ENCODE data around the gene PIK3R4.
A peak's percentile ranks its signal among the peaks of the same experiment; 100 is the strongest.

The PIK3R4 gene

DNA sequence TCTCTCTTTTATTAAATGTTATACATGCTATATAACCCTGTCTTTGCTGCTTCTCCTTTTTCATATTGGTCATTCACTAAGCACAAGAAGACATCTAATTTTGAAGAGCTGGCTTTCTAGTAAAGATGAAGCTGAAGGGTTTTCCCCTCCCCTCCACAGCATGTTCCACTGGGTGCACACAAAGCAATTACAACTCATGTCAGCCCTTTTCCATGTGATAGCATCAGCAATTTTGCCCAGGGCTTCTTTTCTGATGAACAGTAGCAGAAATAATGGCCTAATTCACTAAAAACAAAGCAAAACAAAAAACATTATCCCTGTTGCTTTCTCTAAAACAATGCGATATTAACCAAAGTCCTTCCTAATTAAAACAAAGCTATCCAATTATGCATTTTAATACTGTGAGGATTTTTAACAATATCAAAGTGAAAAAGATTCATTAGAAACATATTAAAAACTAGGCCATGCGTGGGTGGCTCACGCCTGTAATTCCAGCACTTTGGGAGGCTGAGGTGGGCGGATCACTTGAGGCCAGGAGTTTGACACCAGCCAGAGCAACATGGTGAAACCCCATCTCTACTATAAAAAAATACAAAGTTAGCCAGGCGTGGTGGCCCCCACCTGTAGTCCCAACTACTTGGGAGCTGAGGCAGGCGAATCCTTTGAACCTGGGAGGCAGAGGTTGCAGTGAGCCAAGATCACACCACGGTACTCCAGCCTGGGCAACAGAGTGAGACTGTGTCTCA is 12.2 kb upstream of the PIK3R4 start:
- Mint-ChIP-seq H3K4me1 (no peaks in the 10 kb centered on the region), H3K36me3 (no peaks in the 10 kb centered on the region), H3K4me3 (no peak overlapping the region), H3K27ac (no peak overlapping the region), H3K9me3 (no peaks in the 10 kb centered on the region)
- ATAC-seq: no peak
- no peak for DNase-seq (ENCODE audit: low spot score in 2 of 2)

DNA sequence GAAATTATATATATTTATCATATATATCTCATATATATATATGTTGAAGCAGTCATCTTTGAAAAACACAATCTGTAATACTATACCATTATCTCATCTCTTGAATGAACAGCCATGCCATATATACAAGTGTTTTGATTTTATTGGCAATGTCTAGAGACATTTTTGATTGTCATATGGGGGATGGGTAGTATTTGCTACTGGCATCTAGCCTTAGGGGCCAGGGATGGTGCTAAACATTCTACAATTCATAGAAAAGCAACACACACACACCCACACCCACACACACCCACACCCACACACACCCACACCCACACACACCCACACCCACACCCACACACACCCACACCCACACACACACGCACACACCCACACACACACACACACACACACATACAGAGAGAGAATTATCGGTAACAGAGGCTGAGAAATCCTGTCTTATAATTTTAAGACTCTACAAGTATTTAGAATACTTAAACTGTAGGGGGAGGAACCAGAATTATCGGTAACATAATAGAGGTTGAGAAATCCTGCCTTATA is 11.1 kb upstream of the PIK3R4 start:
- Mint-ChIP-seq H3K4me1 (no peaks in the 10 kb centered on the region), H3K4me3 (no peak overlapping the region), H3K9me3 (no peaks in the 10 kb centered on the region), H3K27ac (no peak overlapping the region), H3K36me3 (no peaks in the 10 kb centered on the region)
- ATAC-seq (no peak), DNase-seq (ENCODE audit: low spot score in 2 of 2) (no peak)

DNA sequence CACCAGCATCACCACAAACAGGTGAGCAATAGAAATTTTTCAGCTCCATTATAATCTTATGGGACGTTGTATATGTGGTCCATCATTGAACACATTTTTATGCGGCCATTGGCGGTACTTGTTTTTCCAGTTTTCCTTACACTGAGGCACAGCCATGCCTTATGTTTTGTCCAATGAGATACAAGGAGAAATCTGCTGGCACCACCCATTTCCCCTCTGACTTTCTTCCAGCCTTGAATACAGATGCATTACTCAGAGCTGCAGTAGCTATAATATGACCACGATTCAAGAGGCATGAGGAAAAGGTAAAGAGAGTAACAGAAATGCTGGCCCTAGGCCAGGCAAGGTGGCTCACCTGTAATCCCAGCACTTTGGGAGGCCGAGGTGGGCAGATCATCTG is 9.0 kb upstream of the PIK3R4 start:
- Mint-ChIP-seq H3K4me3 (no peak overlapping the region), H3K9me3 (no peaks in the 10 kb centered on the region), H3K4me1 (no peaks in the 10 kb centered on the region)

DNA sequence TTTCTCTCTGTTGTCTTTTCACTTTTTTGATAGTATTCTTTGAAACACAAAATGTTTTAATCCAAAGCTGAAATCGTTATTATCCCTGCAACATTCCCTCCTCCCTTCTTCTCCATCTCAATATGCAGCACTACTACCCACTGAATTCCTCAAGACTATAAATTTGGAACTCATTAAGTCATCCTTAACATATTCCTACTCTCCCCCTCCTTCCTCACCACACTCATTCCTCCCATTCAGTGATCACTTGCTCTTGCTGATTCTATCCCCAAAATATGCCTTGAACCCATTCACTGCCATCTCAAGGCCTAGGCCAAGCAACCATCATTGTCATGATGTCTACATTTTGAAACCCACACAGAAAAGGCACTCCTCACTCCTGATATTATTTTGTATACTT is 2.4 kb upstream of the PIK3R4 start:
- Mint-ChIP-seq H3K4me1 (peaks cover 7% of the 10 kb centered on the region), H3K27ac (no peak overlapping the region), H3K4me3 (no peak overlapping the region), H3K9me3 (no peaks in the 10 kb centered on the region), H3K36me3 (peaks cover 8% of the 10 kb centered on the region)
- DNase-seq (ENCODE audit: low spot score in 2 of 2): no peak
- ATAC-seq: no peak

More for the DNA sequence above, 9.0 kb upstream of the PIK3R4 start:
- no peak for ATAC-seq
- no peak for DNase-seq (ENCODE audit: low spot score in 2 of 2)
- no peak overlapping the region for H3K27ac Mint-ChIP-seq
- H3K36me3 Mint-ChIP-seq: no peaks in the 10 kb centered on the region

DNA sequence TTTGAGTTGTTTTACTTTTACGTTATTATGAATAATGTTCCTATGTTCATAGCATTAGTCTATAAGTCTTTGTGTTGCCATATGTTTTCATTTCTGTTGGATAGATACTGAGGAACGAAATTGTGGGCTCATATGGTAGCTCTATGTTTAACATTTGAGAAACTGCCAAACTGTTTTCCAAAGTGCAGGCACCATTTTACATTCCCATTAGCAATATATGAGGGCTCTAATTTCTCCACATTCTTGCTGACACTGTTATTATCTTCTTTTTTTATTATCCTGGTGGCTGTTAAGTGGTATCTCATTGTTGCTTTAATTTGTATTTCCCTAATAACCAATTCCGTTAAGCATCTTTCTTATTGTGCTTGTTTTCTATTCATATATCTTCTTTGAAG is 1.8 kb upstream of the PIK3R4 start:
- H3K27ac Mint-ChIP-seq: peak overlapping the region; percentile 90

DNA sequence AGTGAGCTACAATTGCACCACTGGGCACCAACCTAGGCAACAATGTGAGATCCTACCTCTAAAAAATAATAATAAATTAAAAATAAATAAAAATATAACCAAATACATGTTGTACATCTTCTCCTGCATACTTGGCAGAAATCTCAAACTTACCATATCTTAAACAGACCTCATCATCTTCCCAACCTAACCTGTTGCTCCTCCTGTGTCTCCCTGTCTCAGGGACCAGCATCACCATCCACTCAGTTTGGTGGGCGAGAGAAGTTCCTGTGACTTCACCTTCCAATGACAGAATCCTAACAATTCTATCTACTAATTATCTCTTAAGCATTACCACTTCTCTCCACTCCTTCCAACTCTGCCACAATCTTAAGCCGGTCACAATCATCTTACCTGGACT is 3.3 kb downstream of the PIK3R4 start:
- H3K9me3 Mint-ChIP-seq: no peaks in the 10 kb centered on the region
- ATAC-seq (no peak), DNase-seq (ENCODE audit: low spot score in 2 of 2) (no peak)
- H3K4me1 Mint-ChIP-seq: peaks cover 40% of the 10 kb centered on the region
- peak overlapping the region; percentile 5 for H3K4me3 Mint-ChIP-seq
- H3K27ac Mint-ChIP-seq: peak overlapping the region; percentile 1
- H3K36me3 Mint-ChIP-seq: peaks cover 42% of the 10 kb centered on the region

More for the DNA sequence above, 1.8 kb upstream of the PIK3R4 start:
- Mint-ChIP-seq H3K4me1 (peaks cover 12% of the 10 kb centered on the region), H3K4me3 (no peak overlapping the region), H3K36me3 (peaks cover 12% of the 10 kb centered on the region), H3K9me3 (no peaks in the 10 kb centered on the region)
- ATAC-seq: no peak
- DNase-seq (ENCODE audit: low spot score in 2 of 2): no peak

DNA sequence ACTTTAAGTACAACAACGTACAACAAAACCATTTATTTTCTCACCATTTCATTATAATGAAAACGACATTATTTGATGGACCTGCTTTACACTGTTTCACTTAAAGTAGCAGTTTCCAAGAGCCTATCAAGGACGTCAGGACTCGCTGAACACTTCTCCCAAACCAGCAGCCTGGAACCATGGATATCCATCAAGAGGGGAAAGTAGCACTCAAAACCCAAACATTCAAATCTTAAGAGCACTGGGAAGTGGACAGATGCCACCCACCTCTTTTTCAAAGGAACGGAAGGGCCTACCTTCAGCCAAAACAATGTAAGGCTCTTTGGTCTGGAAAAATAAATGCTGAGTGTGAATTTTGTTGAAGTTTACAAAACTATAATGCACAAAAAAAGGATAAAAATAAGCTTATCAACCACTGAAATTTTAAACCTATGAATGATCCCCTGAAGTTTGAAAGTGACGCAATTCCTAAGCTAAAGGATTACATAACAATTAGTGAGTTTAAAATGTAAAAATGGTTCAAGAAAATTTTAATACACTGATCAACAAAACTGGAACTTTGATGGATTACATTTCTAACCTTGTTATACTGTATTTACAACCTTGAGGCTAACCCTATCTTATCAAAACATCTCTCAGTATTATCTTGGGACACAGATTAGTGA is 4.6 kb downstream of the PIK3R4 start:
- ATAC-seq (no peak), DNase-seq (ENCODE audit: low spot score in 2 of 2) (no peak)
- peaks cover 52% of the 10 kb centered on the region for H3K4me1 Mint-ChIP-seq
- peaks cover 52% of the 10 kb centered on the region for H3K36me3 Mint-ChIP-seq
- H3K9me3 Mint-ChIP-seq: no peaks in the 10 kb centered on the region
- no peak overlapping the region for H3K27ac Mint-ChIP-seq
- H3K4me3 Mint-ChIP-seq: no peak overlapping the region

DNA sequence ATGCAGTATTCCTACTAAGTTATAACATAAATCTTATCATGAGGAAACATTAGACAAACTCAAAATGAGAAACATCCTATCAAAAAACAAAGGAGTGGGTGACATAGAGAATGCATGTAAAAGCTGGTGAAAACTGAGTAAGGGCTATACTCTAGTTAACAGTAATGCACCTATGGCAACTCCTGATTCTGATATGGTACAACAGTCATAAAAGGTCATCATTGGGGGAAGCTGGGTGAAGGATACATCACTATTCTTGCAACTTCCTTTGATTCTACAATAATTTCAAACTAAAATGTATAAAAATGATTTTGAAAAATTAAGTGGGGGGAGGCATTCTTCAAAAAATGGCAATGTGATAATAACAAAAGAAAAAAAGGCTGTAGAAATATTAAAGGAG is 6.8 kb downstream of the PIK3R4 start:
- peaks cover 56% of the 10 kb centered on the region for H3K4me1 Mint-ChIP-seq

DNA sequence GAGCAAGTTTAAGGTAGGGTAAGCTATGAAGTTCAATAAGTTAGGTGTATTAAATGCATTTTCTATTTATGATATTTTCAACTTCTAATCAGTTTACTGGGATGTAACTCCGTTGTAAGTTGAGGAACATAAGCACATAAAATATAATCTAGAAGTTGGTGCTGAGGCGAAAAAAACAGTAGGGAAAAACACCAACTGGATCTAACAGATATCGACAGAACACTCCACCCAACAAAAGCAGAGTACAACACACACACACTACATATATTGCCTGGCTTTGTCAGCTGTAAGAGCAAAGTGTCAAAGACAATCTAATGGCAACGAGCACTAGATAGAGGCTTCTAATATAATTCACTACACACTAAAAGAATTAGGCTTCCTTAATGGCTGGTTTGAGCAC is 8.4 kb downstream of the PIK3R4 start:
- Mint-ChIP-seq H3K27ac (no peak overlapping the region), H3K36me3 (peaks cover 66% of the 10 kb centered on the region)

More for the DNA sequence above, 6.8 kb downstream of the PIK3R4 start:
- Mint-ChIP-seq H3K9me3 (no peaks in the 10 kb centered on the region), H3K4me3 (no peak overlapping the region), H3K36me3 (peaks cover 65% of the 10 kb centered on the region), H3K27ac (no peak overlapping the region)
- ATAC-seq (no peak), DNase-seq (ENCODE audit: low spot score in 2 of 2) (no peak)

DNA sequence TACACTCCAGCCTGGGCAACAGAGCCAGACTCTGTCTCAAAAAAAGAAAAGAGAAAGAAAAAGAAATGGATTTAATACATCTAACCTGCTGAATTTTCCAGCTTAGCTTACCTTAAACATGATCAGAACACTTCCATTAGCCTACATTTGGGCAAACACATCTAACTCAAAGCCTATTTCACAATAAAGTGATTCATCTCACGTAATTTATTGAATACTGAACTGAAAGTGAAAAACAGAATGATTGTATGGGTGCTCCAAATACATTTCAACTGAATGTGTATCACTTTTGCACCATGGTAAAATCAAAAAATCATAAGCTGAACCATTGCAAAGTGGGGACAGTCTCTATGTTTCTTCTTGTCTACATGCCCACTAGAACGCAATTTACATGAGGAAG is 9.0 kb downstream of the PIK3R4 start:
- Mint-ChIP-seq H3K27ac (no peak overlapping the region), H3K4me3 (no peak overlapping the region), H3K4me1 (peaks cover 36% of the 10 kb centered on the region), H3K36me3 (peaks cover 60% of the 10 kb centered on the region), H3K9me3 (no peaks in the 10 kb centered on the region)
- ATAC-seq: peak; percentile 36
- DNase-seq (ENCODE audit: low spot score in 2 of 2): no peak

More for the DNA sequence above, 8.4 kb downstream of the PIK3R4 start:
- H3K9me3 Mint-ChIP-seq: no peaks in the 10 kb centered on the region
- no peak overlapping the region for H3K4me3 Mint-ChIP-seq
- peaks cover 42% of the 10 kb centered on the region for H3K4me1 Mint-ChIP-seq
- DNase-seq (ENCODE audit: low spot score in 2 of 2): no peak
- no peak for ATAC-seq

DNA sequence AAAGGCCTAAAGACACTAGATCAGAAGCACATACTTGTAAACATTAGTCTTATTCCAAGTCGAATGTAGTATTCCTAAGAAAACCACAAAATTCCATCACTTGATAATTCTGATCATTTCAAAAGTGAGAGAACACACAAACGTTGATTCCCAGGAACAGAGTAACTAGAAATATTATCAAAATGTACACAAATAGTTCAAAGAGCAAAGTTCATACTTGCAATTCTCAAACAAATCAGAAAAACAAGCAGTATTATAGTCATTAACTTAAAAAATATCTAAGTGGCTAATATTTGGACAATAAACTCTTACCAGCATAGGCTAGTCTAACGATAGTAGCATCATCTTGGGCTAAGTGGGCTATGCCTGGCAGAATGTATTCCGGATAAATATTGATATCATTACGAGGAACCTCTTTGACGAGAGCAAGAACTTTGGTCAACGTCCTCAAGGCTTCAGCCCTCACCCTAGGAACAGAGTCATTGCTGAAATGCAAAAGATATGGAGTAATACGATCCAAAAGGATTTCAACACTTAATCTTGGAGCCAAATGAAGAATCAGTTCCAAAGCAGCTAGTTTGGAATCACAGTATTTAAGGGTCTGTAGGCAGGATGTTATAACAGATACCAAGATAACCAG is 13.3 kb downstream of the PIK3R4 start:
- Mint-ChIP-seq H3K4me1 (peaks cover 22% of the 10 kb centered on the region), H3K9me3 (no peaks in the 10 kb centered on the region), H3K36me3 (peaks cover 58% of the 10 kb centered on the region), H3K4me3 (no peak overlapping the region), H3K27ac (no peak overlapping the region)
- DNase-seq (ENCODE audit: low spot score in 2 of 2): no peak
- no peak for ATAC-seq

DNA sequence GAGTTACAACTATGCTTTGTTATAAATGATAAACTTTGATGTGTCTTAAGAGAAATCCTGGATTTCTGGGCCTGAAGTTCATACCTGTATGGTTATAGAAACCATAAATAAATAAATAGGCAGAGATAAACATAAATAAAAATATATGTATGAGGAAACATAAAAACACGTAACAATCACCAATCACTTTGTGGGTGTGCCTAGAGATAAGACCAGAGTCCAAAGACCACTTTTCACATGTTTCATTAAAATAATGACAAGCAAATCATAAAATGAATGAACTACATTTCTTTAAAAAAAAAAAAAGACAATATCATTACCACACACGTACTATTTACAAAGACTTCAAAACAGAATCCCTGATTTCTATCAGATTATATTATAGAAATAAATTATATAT is 14.1 kb downstream of the PIK3R4 start:
- H3K36me3 Mint-ChIP-seq: peaks cover 59% of the 10 kb centered on the region

DNA sequence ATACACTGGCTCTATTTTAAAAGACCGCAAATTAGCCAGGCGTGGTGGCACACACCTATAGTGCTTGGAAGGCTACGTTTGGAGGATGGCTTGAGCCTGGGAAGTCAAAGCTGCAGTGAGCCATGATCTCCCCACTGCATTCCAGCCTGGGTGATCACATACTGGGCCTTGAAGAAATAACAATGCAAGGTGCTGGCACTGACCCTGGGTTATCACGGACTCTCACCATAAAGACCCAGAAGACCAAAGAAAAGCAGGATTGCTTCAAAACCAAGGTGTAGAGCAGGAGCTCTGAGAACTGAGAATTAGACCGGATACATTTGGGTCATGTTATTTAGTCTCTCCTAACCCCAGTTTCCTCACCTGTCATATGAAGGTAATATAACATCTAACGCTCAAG is 14.8 kb downstream of the PIK3R4 start:
- no peaks in the 10 kb centered on the region for H3K9me3 Mint-ChIP-seq
- H3K4me3 Mint-ChIP-seq: no peak overlapping the region
- no peak overlapping the region for H3K27ac Mint-ChIP-seq
- no peak for ATAC-seq
- DNase-seq (ENCODE audit: low spot score in 2 of 2): no peak
- peaks cover 59% of the 10 kb centered on the region for H3K36me3 Mint-ChIP-seq
- H3K4me1 Mint-ChIP-seq: peaks cover 7% of the 10 kb centered on the region

More for the DNA sequence above, 14.1 kb downstream of the PIK3R4 start:
- DNase-seq (ENCODE audit: low spot score in 2 of 2) (no peak), ATAC-seq (no peak)
- Mint-ChIP-seq H3K9me3 (no peaks in the 10 kb centered on the region), H3K4me3 (no peak overlapping the region), H3K4me1 (peaks cover 14% of the 10 kb centered on the region), H3K27ac (no peak overlapping the region)

DNA sequence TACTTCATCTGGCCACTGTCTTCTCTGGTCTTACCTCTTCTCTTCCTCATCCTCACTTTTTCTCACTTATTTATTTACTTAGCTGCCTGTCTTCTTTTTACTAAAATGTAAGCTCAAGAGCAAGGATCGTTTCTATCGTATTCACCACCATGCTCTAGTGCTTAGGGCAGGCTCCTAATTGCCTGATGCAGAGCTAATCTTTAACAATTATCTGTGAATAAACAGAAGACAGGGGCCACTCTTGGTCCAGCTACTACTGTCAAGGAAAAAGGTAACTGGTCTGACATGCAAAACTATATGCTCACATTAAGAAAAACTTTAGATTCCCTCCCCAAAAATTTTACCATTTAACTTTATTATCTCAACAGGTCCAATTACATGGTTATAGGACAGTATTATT is 17.5 kb downstream of the PIK3R4 start:
- Mint-ChIP-seq H3K9me3 (no peaks in the 10 kb centered on the region), H3K4me1 (peaks cover 6% of the 10 kb centered on the region), H3K4me3 (no peak overlapping the region), H3K27ac (peak overlapping the region; percentile 43), H3K36me3 (peaks cover 62% of the 10 kb centered on the region)
- no peak for DNase-seq (ENCODE audit: low spot score in 2 of 2)
- ATAC-seq: no peak

DNA sequence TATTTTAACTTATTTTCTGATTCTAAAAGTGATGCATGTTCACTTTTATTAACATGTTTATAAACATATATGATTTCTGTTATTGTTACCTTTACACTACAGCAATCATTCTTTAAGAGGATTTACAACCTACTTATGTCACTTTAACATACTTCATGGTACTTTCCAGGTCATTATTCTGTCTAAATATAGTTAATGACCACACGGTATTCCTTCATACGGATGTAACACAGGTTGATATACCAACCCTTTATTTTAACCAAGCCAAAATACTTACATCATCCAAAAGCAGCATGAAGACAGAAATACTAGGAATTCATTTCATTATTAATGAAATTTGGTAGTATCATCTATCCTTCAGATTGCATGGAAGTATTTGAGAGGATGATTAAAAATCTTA is 18.6 kb downstream of the PIK3R4 start:
- Mint-ChIP-seq H3K27ac (no peak overlapping the region), H3K9me3 (no peaks in the 10 kb centered on the region)
- DNase-seq (ENCODE audit: low spot score in 2 of 2): no peak

More for the DNA sequence above, 18.6 kb downstream of the PIK3R4 start:
- Mint-ChIP-seq H3K4me1 (peaks cover 6% of the 10 kb centered on the region), H3K4me3 (no peak overlapping the region), H3K36me3 (peaks cover 60% of the 10 kb centered on the region)
- no peak for ATAC-seq

Data from stimulated activated effector memory CD8-positive, alpha-beta T cell treated with anti-CD3 and anti-CD28 coated beads, Interleukin-12 subunit alpha, Interleukin-12 subunit beta, amount 100 ng/mL, for 72 hours (primary cell).